HuH-7.5 (cell line): ENCODE data around the gene EHD4.

Source experiments
- DNase-seq: peaks from one replicate; pipeline ENCODE4 v3.0.0; 2011; ENCODE audit warnings: low spot score

EHD4 gene

GRCh38 chr15:41919201-41919820 is 53.0 kb downstream of the EHD4 start:
- no peak for DNase-seq

DNA sequence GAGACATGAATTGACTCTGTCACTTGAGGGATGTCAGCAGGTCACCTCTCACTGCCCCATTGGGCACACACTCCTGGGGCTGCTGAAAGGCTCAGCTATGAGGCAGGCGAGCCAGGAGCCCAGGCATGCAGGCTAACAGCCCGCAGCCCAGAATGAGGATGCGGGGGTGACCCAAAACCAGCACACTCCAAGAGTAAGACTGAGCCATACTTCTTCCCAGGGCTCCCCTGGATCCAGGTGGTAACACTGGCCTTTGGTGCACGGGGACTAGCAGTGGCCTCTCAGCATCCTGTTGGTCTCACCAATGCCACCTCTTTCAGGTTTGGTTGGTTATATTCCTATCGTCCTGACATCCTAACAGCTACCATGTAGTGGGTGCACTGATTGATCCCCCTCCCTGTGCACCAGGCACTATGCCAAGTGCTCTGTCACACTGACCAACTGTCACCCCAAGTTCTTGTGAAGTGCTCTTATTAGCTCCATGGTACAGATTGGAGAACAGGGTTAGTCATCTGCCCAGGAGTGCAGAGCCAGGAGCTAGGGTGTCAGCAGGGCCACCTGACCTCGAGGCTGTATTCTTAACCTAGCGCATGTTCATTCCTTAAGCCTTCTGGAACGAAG is 53.7 kb downstream of the EHD4 start:
- DNase-seq, result no peak

DNA sequence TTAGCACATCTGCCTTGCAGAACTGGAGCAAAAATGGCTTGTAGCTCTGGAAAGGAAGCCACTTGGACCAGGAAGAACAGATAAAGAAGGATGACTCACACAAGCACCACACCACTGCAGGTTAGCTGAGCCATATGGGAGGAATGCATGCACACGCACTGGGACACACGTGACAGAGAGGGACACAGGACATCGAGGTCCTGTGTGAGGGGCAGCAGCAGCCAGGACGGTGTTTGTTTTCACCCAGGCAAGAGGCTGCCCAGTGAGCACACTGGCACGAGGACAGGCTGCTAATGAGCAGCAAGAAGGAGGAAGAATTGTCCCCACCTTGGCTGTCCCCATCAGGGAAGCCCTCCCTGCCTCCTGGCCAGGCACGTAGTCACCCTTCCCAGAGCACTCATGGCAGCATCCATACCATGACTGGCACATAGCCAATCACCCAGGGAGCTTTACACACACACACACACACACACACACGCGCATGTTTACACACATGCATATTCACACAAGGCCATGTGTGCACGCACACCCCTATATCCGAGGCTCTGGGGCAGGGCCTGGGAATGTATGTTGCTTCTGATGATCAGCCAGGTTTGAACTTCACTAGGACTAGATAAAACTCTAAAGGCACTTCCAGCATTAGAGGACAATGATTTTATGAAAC is 54.5 kb downstream of the EHD4 start:
- DNase-seq, result no peak

- DNase-seq, result no peak
Measured at GRCh38 chr15:41915255-41915994, 56.9 kb downstream of the EHD4 start.

DNA sequence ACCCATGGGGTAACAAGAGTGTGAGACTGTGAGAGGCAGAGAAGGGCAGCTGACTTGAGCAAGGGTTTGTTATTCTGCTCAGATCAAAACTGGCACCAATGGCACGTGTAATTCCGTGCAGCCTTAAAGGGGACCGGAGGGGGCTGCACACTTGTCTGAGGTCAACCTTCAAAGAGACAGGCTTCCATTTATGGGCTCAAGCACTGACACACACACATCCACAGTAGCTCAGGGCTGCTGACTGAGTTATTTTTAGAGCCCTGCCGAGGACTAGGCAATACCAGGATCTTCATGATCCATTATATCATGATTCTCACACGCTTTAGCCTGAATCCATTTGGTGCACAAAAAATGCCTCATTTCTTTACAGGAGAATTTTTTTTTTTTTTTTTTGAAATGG is 57.9 kb downstream of the EHD4 start:
- DNase-seq, result no peak

DNA sequence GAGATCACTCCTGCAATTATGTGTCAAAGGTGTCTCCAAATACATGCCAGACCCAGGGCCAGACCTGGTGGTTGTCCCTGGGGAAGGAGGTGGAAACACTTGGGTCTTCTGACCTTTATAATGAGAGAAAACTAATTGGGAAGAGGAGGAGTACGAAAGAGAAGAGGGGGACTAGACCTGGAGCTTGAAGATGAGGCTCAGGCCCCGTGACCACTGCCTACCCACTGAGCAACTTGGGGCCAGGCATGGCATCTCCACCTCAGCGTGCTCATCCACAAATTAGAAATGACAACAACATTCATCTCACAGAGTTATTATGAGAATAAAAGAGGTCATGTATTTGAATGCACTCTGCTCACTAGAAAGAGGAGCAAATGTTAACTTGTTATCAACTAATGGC is 59.1 kb downstream of the EHD4 start:
- no peak for DNase-seq

DNA sequence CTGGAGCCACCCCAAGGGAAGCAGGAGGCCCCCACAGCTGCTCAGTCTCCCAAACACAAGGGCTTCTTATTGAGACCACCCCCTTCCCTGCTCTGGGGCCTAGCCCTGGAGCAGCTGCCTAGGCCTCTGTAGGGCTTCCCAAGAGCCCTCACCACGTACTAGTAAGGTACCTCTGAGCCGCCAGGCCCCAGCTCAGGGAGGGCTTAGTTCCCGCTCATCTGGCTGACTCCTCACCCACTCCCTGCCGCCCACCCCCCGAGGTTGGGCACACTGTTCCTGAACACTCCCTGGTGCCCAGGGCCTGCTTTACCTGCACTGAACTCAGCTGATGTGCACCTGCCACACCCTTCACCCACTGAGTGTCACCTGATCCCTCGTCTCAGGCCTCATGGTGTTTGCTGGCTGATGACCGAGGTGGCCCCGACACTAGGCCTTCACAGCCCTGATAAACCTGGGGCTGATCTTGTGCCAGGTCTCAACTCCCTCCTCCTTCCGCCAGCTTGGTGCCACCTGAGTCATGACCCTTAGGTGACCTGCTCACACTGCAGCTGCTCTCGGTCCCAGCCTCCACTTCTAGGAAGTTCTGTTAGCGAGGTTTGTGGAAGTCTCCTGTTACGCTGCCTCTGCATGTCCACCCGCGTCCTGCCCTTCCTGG is 60.5 kb downstream of the EHD4 start:
- no peak for DNase-seq

DNA sequence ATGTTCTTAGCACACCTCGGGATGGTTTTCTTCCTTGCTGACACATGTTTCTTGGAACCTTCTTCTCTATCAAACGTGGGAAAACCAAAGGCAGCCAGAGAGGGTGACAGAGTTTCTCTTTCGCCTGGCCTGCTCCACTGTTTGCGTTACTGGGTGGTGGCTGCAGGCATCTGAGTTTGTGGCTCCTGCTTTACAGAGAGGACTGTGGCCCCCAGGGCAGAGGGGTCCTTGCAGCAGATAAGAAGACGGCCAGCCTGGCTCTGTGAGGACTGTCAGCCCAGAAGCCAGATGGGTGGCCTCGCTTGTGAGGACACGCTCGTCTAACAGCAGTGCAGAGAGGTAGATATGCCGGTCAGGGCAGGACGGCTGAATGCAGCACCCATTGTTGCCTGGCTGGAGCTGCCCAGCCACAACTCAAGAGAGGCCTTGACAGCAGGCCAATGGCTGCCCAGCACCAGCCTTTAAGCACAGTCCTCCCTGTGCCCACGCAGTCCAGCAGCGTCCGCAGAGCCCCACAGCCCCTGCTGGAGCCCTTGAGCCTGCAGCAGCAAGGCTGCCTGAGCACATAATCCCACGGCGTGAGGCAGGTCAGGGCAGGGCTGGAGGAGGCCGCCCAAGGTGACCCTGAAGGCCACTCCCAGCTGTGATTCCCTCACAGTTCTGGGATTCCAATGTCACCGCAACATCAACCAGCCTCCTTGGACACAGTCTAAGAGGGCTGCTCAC is 63.5 kb downstream of the EHD4 start:
- DNase-seq, result no peak

DNA sequence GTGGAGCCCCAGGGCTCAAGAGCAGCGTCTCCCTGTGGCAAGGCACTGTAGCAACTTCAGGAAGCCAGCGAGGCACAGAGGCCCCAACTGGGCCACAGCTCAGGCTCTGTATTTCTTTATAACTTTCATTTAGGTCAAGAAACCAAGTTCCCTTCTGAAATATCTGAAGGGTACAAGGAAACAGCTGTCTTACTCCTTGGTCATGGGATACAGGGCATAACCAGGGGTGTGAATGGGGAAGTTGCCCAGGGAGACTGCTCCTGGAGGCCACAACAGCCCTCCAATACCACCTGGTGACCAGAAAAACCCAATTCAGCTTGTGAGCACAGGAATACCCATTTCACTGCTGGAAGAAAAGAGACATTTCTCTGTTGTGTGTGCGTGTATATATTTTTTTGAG is 65.2 kb downstream of the EHD4 start:
- no peak for DNase-seq

- DNase-seq, result no peak
Measured at GRCh38 chr15:41906608-41907007, 65.7 kb downstream of the EHD4 start.

GRCh38 chr15:41905036-41905793 is 67.1 kb downstream of the EHD4 start:
- DNase-seq, result no peak

DNA sequence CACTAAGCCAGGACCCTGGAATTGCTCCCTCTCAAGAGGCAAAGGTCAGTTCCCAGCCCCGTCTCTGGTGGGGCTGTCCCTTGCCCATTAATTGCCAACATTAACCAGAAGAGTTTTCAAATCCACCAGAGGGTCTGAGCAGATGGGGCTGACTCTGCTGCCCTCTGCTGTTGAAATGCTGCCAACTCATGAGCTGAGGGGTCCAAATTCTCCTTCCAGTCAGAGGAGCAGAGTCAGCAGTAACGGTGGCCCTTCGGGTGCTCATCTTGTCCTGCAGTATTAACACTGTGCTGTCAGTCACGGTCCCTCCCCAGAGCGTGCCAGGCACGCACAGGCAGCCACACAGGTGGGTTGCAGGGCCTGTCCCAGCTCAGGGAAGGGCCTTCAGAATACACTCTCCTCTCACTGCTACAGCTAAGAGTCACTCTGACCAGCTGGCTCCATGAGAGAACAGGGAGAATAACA is 67.8 kb downstream of the EHD4 start:
- peak; percentile 87 for DNase-seq

GRCh38 chr15:41903782-41904181 is 68.6 kb downstream of the EHD4 start:
- no peak for DNase-seq

DNA sequence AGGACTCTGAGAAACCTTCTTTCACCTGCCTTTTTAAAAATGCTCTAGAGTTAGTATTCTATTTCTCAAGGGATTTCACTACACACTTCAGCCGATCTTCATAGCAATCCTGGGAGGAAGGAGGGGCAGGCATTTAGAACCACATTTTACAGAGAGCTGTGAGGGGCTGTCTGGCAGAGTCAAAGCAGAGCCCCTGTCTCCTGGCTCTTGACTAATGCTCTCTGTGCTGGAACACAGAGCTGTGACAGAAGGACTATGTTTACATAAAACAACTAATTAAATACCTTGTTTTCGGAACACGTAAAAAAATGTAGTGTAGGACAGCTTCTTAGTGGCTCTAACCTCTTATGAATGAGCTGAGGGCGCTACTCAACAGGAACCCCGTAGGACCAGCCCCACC is 70.9 kb downstream of the EHD4 start:
- DNase-seq, result no peak

GRCh38 chr15:41900526-41901380 is 71.6 kb downstream of the EHD4 start:
- DNase-seq, result no peak

GRCh38 chr15:41899854-41900442 is 72.4 kb downstream of the EHD4 start:
- no peak for DNase-seq

- no peak for DNase-seq
Measured at GRCh38 chr15:41897363-41897799, 75.0 kb downstream of the EHD4 start.

- no peak for DNase-seq
Measured at GRCh38 chr15:41896566-41896965, 75.8 kb downstream of the EHD4 start.

DNA sequence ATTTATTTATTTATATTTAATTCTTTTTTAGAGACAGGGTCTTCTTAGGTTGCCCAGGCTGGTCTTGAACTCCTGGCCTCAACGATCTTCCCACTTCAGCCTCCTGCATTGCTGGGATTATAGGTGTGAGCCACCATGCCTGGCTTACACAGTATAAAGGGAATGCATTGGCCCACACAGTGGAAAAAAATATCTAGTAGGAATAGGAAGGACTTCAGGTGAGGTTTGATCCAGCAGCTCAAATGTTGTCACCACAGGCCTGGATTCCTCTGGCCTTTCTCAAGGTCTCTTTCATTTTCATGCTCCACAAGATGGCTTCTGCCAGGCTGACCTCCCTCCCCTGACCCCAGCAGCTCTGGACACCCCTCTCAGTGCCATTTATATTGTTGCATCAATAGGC is 76.4 kb downstream of the EHD4 start:
- no peak for DNase-seq
